Measurements from ENCODE around the gene EME2.

- TF ChIP-seq, protein P1, sequence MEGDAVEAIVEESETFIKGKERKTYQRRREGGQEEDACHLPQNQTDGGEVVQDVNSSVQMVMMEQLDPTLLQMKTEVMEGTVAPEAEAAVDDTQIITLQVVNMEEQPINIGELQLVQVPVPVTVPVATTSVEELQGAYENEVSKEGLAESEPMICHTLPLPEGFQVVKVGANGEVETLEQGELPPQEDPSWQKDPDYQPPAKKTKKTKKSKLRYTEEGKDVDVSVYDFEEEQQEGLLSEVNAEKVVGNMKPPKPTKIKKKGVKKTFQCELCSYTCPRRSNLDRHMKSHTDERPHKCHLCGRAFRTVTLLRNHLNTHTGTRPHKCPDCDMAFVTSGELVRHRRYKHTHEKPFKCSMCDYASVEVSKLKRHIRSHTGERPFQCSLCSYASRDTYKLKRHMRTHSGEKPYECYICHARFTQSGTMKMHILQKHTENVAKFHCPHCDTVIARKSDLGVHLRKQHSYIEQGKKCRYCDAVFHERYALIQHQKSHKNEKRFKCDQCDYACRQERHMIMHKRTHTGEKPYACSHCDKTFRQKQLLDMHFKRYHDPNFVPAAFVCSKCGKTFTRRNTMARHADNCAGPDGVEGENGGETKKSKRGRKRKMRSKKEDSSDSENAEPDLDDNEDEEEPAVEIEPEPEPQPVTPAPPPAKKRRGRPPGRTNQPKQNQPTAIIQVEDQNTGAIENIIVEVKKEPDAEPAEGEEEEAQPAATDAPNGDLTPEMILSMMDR (IDR thresholded peaks at IDR 0.05), result no peak
- TF ChIP-seq POLR2A (IDR thresholded peaks at IDR 0.05), result no peak
These were observed 3.4 kb downstream of the EME2 start for GRCh38 chr16:1775846-1776671.

Data from heart left ventricle (tissue), 13 donors.